Medulla oblongata (tissue), 1 donor: ENCODE measurements around the gene POGZ.

Experiments
- DNase-seq: peaks from one replicate; pipeline ENCODE4 v3.0.0-alpha.2; 2015; ENCODE audit errors: extremely low spot score

The POGZ gene

GRCh38 chr1:151372058-151372934, 87.0 kb downstream of the POGZ start, which contains the start of gene SELENBP1:
SELENBP1 (minus strand) TSS chr1:151372705; CDS start chr1:151372641, 64 bp downstream.
- peak; percentile 79 for DNase-seq

- peak; percentile 77 for DNase-seq
These were observed 87.8 kb downstream of the POGZ start for GRCh38 chr1:151371370-151372057.

- no peak for DNase-seq
These were observed 88.9 kb downstream of the POGZ start for GRCh38 chr1:151370211-151370911.

GRCh38 chr1:151369621-151370048, 89.7 kb downstream of the POGZ start:
- DNase-seq, result no peak

- no peak for DNase-seq
These were observed 90.0 kb downstream of the POGZ start for GRCh38 chr1:151369302-151369610.

GRCh38 chr1:151368393-151369301, 90.6 kb downstream of the POGZ start:
- no peak for DNase-seq

GRCh38 chr1:151367658-151368392, 91.5 kb downstream of the POGZ start:
- peak; percentile 22 for DNase-seq

GRCh38 chr1:151364996-151365395, 94.3 kb downstream of the POGZ start:
- no peak for DNase-seq

- no peak for DNase-seq
These were observed 96.8 kb downstream of the POGZ start for GRCh38 chr1:151362308-151363155.

GRCh38 chr1:151361883-151362282, 97.4 kb downstream of the POGZ start:
- DNase-seq, result no peak

GRCh38 chr1:151356696-151357095, 102.6 kb downstream of the POGZ start:
- DNase-seq, result no peak
